ENCODE measurements around the gene ENAM.

DNA sequence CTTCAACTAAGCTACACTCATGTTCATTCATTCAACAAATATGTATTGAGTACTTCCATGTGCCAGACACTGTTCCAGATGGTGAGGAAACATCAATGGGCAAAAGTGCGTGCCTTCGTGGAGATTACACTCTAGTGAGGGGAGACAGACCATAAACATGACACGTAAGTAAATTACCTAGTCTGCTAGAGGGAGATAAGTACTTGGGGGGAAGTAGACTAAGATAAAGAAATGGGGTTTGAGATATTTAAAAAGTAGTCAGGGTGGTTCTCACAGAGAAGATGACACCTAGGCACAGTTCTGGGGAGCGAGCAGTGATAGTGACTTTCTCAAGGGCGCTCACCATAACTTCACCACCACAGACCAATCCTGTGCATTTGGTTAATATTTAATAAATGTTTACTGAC lies 26.1 kb downstream of the ENAM start:
- TF ChIP-seq, protein P1, sequence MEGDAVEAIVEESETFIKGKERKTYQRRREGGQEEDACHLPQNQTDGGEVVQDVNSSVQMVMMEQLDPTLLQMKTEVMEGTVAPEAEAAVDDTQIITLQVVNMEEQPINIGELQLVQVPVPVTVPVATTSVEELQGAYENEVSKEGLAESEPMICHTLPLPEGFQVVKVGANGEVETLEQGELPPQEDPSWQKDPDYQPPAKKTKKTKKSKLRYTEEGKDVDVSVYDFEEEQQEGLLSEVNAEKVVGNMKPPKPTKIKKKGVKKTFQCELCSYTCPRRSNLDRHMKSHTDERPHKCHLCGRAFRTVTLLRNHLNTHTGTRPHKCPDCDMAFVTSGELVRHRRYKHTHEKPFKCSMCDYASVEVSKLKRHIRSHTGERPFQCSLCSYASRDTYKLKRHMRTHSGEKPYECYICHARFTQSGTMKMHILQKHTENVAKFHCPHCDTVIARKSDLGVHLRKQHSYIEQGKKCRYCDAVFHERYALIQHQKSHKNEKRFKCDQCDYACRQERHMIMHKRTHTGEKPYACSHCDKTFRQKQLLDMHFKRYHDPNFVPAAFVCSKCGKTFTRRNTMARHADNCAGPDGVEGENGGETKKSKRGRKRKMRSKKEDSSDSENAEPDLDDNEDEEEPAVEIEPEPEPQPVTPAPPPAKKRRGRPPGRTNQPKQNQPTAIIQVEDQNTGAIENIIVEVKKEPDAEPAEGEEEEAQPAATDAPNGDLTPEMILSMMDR (IDR thresholded peaks at IDR 0.05 in 2 of 3, conservative IDR thresholded peaks at IDR 0.05 in 1 of 3; ENCODE audit: control insufficient read depth in 2 of 3, extremely low read depth in 1 of 3, insufficient read depth in 1 of 3, low read depth in 3 of 3, low read length in 3 of 3): no peak
- TF ChIP-seq JUND (IDR thresholded peaks at IDR 0.05; ENCODE audit: low read depth, low read length): no peak
- no peak for TF ChIP-seq ESRRA (IDR thresholded peaks at IDR 0.05; ENCODE audit: low read length)
- TF ChIP-seq HDAC6 (IDR thresholded peaks at IDR 0.05; ENCODE audit: unreplicated experiment): no peak
- no peak for TF ChIP-seq SPI1 (IDR thresholded peaks at IDR 0.05; ENCODE audit: borderline replicate concordance, insufficient read depth, low read depth, low read length)
- TF ChIP-seq JUNB (IDR thresholded peaks at IDR 0.05): no peak
- TF ChIP-seq TAF1 (IDR thresholded peaks at IDR 0.05; ENCODE audit: borderline replicate concordance, low read depth, low read length): no peak
- TF ChIP-seq NR2C2 (IDR thresholded peaks at IDR 0.05; ENCODE audit: borderline replicate concordance, control insufficient read depth, insufficient read length, low read depth): no peak
- no peak for TF ChIP-seq SREBF2 (IDR thresholded peaks at IDR 0.05; ENCODE audit: low read length)
- TF ChIP-seq KDM1A (IDR thresholded peaks at IDR 0.05; ENCODE audit: borderline replicate concordance): no peak

Measured in GM12878 (cell line).